Kidney (tissue), 14 donors: ENCODE data around the gene FNBP1. TPM values are rescaled to one million over a fixed set of nuclear protein-coding genes. Genes with fewer than 3 reads are reported as not detected.

Source experiments
- DNase-seq, 5 donors: peaks; one replicate each; pipeline ENCODE4 v3.0.0-alpha.2; 2013 to 2020
- FAIRE-seq: peaks from 2 replicates; lab custom pipeline; 2012; peaks lifted over from hg19 to GRCh38; lab: Jason Lieb, UNC
- H3K27ac ChIP-seq, 2 donors: one replicate each; pipeline ENCODE4 v1.7.0; 2013; ENCODE audit warnings: low read depth in 2 of 2, low read length in 2 of 2, inconsistent platforms in 1 of 2
- H3K27me3 ChIP-seq: one replicate; pipeline ENCODE4 v1.7.1; 2013; ENCODE audit warnings: low read length, inconsistent platforms; ENCODE audit not compliant: control insufficient read depth, insufficient read depth
- H3K36me3 ChIP-seq, 3 donors: one replicate each; pipeline versions ENCODE4 v1.7.0 to v1.7.1; 2013; ENCODE audit warnings: low read length in 3 of 3, control low read depth in 1 of 3, inconsistent platforms in 1 of 3; ENCODE audit not compliant: insufficient read depth in 3 of 3, control insufficient read depth in 2 of 3
- H3K4me1 ChIP-seq, 3 donors: one replicate each; pipeline versions ENCODE4 v1.7.0 to v1.7.1; 2013; ENCODE audit warnings: low read length in 3 of 3, inconsistent platforms in 1 of 3, low read depth in 1 of 3; ENCODE audit not compliant: control insufficient read depth in 2 of 3, insufficient read depth in 2 of 3
- H3K4me3 ChIP-seq, 3 donors: one replicate each; pipeline versions ENCODE4 v1.7.0 to v1.8.1; 2013; ENCODE audit warnings: low read length in 3 of 3, control low read depth in 1 of 3, inconsistent platforms in 1 of 3
- H3K9ac ChIP-seq, 3 donors: one replicate each; pipeline versions ENCODE4 v1.7.0 to v1.7.1; 2013; ENCODE audit warnings: low read length in 3 of 3, control low read depth in 1 of 3, inconsistent platforms in 1 of 3
- H3K9me3 ChIP-seq, 3 donors: one replicate each; pipeline versions ENCODE4 v1.7.0 to v1.7.1; 2013; ENCODE audit warnings: low read length in 3 of 3, control low read depth in 1 of 3, inconsistent platforms in 1 of 3; ENCODE audit not compliant: control insufficient read depth in 2 of 3, insufficient read depth in 1 of 3
- intact Hi-C: fragments of 100-400 bp; cut with DNase I; formaldehyde crosslinking; loops from one replicate; pipeline ENCODE4 v1.11.1; 2022
- polyA plus RNA-seq: library from polyadenylated mRNA; stranded (reverse); fragments of 350-450 nt; fragmentation: Illumina TruSeq; extraction: RNeasy Lipid Tissue Mini Kit (QIAGEN cat#74804); gene quantifications from one replicate; pipeline ENCODE4 v1.2.3, GENCODE V29; 2014; ENCODE audit warnings: low read depth, low replicate concordance; ENCODE audit not compliant: insufficient read depth
- total RNA-seq: library from RNA; stranded (reverse); fragmentation: NEBNext Ultra II Directional; extraction: Animal tissue kit (Norgen Biotek cat#: 25700); gene quantifications from one replicate; pipeline ENCODE4 v1.2.1, GENCODE V29; 2021
- TF ChIP-seq, protein P1 (sequence below): IDR thresholded peaks from 3 replicates; pipeline ENCODE4 v1.5.1; 2012; ENCODE audit warnings: mild to moderate bottlenecking, moderate library complexity, borderline replicate concordance; ENCODE audit not compliant: insufficient read depth; ENCODE audit errors: extremely low read depth
- donor health status: control.
- donor health status: control.
- donor health status: control.
- donor health status: control.
- donor health status: control.
- donor health status: DM: yes; HTN: yes; CAD: no.
- donor health status: Normal renal cell carcinoma (clear cell type).

FNBP1 gene
- total and polyA plus RNA-seq, 2 donors from 2014 or later, result 9.7 to 51.7 TPM

DNA sequence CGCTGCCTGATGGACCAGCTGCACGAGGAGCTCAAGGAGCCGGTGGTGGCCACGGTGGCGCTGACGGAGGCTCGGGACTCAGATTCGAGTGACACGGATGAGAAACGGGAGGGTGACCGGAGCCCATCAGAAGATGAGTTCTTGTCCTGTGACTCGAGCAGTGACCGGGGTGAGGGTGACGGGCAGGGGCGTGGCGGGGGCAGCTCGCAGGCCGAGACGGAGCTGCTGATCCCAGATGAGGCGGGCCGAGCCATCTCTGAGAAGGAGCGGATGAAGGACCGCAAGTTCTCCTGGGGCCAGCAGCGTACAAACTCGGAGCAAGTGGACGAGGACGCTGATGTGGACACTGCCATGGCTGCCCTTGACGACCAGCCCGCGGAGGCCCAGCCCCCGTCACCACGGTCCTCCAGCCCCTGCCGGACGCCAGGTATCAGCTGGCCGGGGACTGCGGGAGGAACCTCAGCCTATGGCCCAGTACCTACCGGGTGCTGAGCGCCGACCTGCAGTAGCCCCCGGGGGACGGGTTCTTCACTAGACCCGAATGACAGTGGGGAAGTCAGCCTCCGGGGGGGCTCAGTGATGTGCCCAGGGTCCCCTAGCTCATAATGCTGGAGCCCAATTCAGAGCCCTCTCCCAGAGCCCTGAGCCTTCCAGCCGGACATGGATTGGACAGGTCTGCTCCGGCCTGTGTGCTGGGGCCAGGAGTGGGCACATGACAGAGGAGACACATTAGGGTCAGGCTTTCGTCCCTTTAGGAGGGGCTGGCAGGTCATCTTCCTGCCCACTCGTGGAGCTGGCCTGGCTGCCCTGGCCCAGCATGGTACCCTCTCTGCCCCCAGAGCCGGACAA lies 174.7 kb downstream of the FNBP1 start:
- Histone ChIP-seq H3K36me3 (peaks cover 0 to 13% (median 7%) of the 10 kb centered on the region in 3 donors), H3K27ac (no peak overlapping the region)
- TF ChIP-seq, protein P1, sequence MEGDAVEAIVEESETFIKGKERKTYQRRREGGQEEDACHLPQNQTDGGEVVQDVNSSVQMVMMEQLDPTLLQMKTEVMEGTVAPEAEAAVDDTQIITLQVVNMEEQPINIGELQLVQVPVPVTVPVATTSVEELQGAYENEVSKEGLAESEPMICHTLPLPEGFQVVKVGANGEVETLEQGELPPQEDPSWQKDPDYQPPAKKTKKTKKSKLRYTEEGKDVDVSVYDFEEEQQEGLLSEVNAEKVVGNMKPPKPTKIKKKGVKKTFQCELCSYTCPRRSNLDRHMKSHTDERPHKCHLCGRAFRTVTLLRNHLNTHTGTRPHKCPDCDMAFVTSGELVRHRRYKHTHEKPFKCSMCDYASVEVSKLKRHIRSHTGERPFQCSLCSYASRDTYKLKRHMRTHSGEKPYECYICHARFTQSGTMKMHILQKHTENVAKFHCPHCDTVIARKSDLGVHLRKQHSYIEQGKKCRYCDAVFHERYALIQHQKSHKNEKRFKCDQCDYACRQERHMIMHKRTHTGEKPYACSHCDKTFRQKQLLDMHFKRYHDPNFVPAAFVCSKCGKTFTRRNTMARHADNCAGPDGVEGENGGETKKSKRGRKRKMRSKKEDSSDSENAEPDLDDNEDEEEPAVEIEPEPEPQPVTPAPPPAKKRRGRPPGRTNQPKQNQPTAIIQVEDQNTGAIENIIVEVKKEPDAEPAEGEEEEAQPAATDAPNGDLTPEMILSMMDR, result no peak

DNA sequence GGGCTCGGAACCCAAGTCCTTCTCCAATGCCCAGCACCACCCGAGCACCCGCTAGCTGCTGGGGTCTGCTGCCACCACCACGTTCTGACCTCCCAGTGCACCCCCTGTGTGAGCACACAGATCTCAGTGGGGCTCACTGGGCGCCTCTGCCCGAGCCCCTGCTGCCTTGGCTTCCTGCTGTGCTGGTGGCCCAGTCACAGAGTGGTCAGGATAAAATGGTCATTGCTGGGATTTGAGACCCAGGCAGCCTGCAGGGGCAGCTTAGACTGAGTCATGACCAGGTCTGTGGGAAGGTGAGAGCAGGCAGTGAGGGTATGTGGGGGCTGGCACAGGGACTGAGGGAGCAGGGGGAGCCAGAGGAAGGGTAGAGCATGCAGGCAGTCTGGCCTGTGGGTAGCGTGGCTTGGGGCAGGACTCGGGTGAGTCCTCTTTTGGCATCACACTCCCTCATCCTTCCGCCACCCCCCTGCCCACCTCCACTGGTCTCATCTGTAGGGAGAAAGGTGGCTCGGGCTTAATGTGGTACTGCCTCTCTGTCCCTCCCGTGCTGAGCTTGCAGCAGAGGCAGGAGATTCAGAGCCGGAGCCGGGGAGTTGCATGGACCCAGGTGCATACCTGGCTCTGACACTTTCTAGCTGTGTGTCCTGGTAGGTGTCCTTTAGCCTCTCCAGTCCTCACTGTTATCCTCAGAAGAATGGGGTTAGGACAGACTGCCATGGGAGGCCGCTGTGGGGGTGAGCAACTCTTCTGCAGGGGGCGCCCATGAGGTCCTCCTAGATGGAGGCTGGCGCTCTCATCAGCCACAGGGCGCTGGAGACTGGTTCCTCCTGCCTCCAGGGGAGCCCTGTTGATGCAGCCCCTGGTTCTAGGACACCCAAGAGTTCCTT lies 175.6 kb downstream of the FNBP1 start:
- intact Hi-C loops, result no loop called here
- H3K4me3 ChIP-seq, result no peak overlapping the region
- TF ChIP-seq, protein P1, result no peak
- peaks cover 0 to 15% (median 8%) of the 10 kb centered on the region in 3 donors for H3K36me3 ChIP-seq
- H3K4me1 ChIP-seq, result no peaks in the 10 kb centered on the region
- no peak for FAIRE-seq
- no peaks in the 10 kb centered on the region for H3K27me3 ChIP-seq
- no peak for DNase-seq
- H3K27ac ChIP-seq, result no peak overlapping the region
- no peaks in the 10 kb centered on the region for H3K9me3 ChIP-seq
- no peak overlapping the region for H3K9ac ChIP-seq

More for the DNA sequence above, 174.7 kb downstream of the FNBP1 start:
- H3K27me3 ChIP-seq, result no peaks in the 10 kb centered on the region
- intact Hi-C loops, result no loop called here
- no peak overlapping the region for H3K4me3 ChIP-seq
- no peak overlapping the region for H3K9ac ChIP-seq
- H3K4me1 ChIP-seq, result no peaks in the 10 kb centered on the region
- H3K9me3 ChIP-seq, result no peaks in the 10 kb centered on the region
- DNase-seq, result peak in 1 of 5 donors; percentile 82
- FAIRE-seq, result no peak

DNA sequence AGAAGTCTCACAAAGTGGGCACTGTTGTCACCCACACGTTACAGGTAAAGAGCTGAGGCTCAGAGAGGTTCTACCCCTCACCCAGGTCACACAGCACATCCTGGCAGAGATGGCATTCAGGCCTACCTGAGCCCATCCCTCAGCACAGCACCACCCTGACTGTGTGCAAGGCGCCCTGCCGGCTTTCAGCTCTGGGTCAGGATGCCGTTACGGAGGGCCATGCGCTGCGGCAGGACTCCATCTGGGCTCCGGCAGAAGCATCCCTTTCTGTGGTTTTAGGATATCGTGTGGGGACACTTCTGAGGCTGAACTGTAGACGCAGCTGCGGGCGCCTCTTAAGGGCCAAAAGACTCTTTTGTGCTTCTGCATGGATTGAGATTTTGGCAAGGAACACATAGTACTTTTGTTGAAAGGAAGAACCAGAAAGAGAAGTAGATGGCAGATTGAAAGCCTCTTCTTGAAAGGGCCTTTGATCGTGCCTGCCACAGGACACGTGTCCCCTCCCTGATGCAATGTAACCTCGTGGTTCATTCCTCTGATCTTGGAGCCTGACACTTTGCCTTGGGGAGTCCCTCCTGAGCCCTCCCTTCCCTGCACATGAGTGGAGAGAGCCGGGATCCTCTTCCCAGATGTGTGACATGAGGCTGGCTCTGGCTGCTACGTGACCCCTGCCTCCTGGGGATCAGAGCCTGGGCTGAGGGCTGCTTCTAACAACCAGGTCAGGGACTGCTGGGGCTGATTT lies 176.4 kb downstream of the FNBP1 start:
- no peaks in the 10 kb centered on the region for H3K4me1 ChIP-seq
- intact Hi-C loops, result no loop called here
- H3K27ac ChIP-seq, result no peak overlapping the region
- H3K9ac ChIP-seq, result no peak overlapping the region
- no peak overlapping the region for H3K4me3 ChIP-seq
- FAIRE-seq, result no peak
- TF ChIP-seq, protein P1, result no peak
- peaks cover 0 to 20% (median 13%) of the 10 kb centered on the region in 3 donors for H3K36me3 ChIP-seq
- H3K9me3 ChIP-seq, result no peaks in the 10 kb centered on the region
- H3K27me3 ChIP-seq, result no peaks in the 10 kb centered on the region
- peak in 1 of 5 donors; percentile 45 for DNase-seq
